Astrocyte (in vitro differentiated cells and primary cell): ENCODE measurements around the gene ME1. TPM values are rescaled to one million over a fixed set of nuclear protein-coding genes. Genes with fewer than 3 reads are reported as not detected.

Source experiments
- DNase-seq: peaks from one replicate; pipeline ENCODE4 v3.0.0-alpha.2; 2010; ENCODE audit warnings: low read depth
- FAIRE-seq: peaks from 2 replicates; lab custom pipeline; 2011; peaks lifted over from hg19 to GRCh38; lab: Jason Lieb, UNC
- H2AFZ ChIP-seq: 2 replicates; pipeline ENCODE4 v1.6.0; 2012; ENCODE audit warnings: low read depth, low read length, inconsistent platforms
- H3K27ac ChIP-seq: 2 replicates; pipeline ENCODE4 v1.5.1; 2011; ENCODE audit warnings: low read depth, low read length, inconsistent platforms
- H3K27me3 ChIP-seq: 2 replicates; pipeline ENCODE4 v1.6.0; 2011; ENCODE audit warnings: low read length, inconsistent platforms; ENCODE audit not compliant: insufficient read depth
- H3K36me3 ChIP-seq: 2 replicates; pipeline ENCODE4 v1.5.1; 2011; ENCODE audit warnings: low read length, inconsistent platforms; ENCODE audit not compliant: insufficient read depth
- H3K4me1 ChIP-seq: 2 replicates; pipeline ENCODE4 v1.5.1; 2011; ENCODE audit warnings: low read length, inconsistent platforms; ENCODE audit not compliant: insufficient read depth
- H3K4me2 ChIP-seq: 2 replicates; pipeline ENCODE4 v1.6.0; 2012; ENCODE audit warnings: low read length, inconsistent platforms
- H3K4me3 ChIP-seq: 2 replicates; pipeline ENCODE4 v1.5.1; 2011; ENCODE audit warnings: low read depth, mild to moderate bottlenecking, low read length, inconsistent platforms; ENCODE audit not compliant: insufficient read depth
- H3K79me2 ChIP-seq: 2 replicates; pipeline ENCODE4 v1.6.0; 2012; ENCODE audit warnings: mild to moderate bottlenecking, low read length, inconsistent platforms; ENCODE audit not compliant: insufficient read depth
- H3K9ac ChIP-seq: 2 replicates; pipeline ENCODE4 v1.6.0; 2012; ENCODE audit warnings: mild to moderate bottlenecking, low read length, inconsistent platforms
- H3K9me3 ChIP-seq: 2 replicates; pipeline ENCODE4 v1.5.1; 2012; ENCODE audit warnings: low read depth, mild to moderate bottlenecking, low read length, inconsistent platforms; ENCODE audit not compliant: insufficient read depth
- H4K20me1 ChIP-seq: 2 replicates; pipeline ENCODE4 v1.6.0; 2012; ENCODE audit warnings: low read length, inconsistent platforms; ENCODE audit not compliant: insufficient read depth
- H3K27ac Mint-ChIP-seq: one replicate; pipeline ENCODE4 v1.8.0; 2021; ENCODE audit warnings: mild to moderate bottlenecking, mixed read lengths; ENCODE audit not compliant: unreplicated experiment
- H3K27me3 Mint-ChIP-seq: one replicate; pipeline ENCODE4 v1.8.0; 2021; ENCODE audit warnings: low read depth, mixed read lengths; ENCODE audit not compliant: unreplicated experiment
- H3K36me3 Mint-ChIP-seq: one replicate; pipeline ENCODE4 v1.8.0; 2021; ENCODE audit warnings: low read depth, mixed read lengths; ENCODE audit not compliant: unreplicated experiment
- H3K4me1 Mint-ChIP-seq: one replicate; pipeline ENCODE4 v1.8.0; 2021; ENCODE audit warnings: low read depth, mixed read lengths; ENCODE audit not compliant: unreplicated experiment
- H3K4me3 Mint-ChIP-seq: one replicate; pipeline ENCODE4 v1.8.0; 2021; ENCODE audit warnings: mild to moderate bottlenecking, moderate library complexity, mixed read lengths; ENCODE audit not compliant: unreplicated experiment
- H3K9me3 Mint-ChIP-seq: one replicate; pipeline ENCODE4 v1.8.0; 2021; ENCODE audit warnings: mild to moderate bottlenecking, mixed read lengths; ENCODE audit not compliant: unreplicated experiment
- EZH2 ChIP-seq: IDR thresholded peaks from 2 replicates; pipeline ENCODE4 v1.6.1; 2012; ENCODE audit warnings: mild to moderate bottlenecking, low read length, inconsistent platforms; ENCODE audit not compliant: insufficient read depth
- total RNA-seq: library from RNA; stranded (reverse); gene quantifications from 2 replicates; pipeline ENCODE4 v1.2.1, GENCODE V29; 2021
- TF ChIP-seq, protein P1 (sequence below): IDR thresholded peaks from 2 replicates; pipeline ENCODE4 v1.5.1; 2011; ENCODE audit warnings: low read depth, mild to moderate bottlenecking, inconsistent platforms, low read length, moderate library complexity; ENCODE audit not compliant: insufficient read depth

Gene ME1
- total RNA-seq, 1 donor from 2014 or later: 38.5 TPM

DNA sequence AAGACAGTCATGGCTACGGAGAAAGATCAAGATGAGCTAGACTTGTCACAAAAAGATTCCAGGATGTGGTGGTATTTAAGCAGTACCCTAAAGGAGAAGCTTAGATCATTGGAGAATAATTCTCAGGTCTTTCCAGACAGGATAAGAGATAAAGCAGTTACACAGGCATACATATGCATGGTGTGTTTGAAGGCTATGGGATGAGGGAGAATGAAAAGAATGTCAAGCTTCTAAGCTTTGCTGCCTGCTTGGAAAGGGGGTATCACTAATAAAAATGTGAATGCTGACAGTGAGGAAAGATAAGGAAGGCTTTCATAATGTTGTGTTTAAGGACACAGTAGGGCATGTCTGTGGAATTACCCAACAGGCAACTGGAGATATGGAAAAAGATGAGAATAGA lies 209.6 kb downstream of the ME1 start:
- DNase-seq (peak; percentile 59), FAIRE-seq (no peak)
- no peak for TF ChIP-seq EZH2
- TF ChIP-seq, protein P1, sequence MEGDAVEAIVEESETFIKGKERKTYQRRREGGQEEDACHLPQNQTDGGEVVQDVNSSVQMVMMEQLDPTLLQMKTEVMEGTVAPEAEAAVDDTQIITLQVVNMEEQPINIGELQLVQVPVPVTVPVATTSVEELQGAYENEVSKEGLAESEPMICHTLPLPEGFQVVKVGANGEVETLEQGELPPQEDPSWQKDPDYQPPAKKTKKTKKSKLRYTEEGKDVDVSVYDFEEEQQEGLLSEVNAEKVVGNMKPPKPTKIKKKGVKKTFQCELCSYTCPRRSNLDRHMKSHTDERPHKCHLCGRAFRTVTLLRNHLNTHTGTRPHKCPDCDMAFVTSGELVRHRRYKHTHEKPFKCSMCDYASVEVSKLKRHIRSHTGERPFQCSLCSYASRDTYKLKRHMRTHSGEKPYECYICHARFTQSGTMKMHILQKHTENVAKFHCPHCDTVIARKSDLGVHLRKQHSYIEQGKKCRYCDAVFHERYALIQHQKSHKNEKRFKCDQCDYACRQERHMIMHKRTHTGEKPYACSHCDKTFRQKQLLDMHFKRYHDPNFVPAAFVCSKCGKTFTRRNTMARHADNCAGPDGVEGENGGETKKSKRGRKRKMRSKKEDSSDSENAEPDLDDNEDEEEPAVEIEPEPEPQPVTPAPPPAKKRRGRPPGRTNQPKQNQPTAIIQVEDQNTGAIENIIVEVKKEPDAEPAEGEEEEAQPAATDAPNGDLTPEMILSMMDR: no peak
- no peak overlapping the region for H3K27ac ChIP-seq
- H3K9me3 Mint-ChIP-seq: no peaks in the 10 kb centered on the region
- H3K36me3 ChIP-seq: no peaks in the 10 kb centered on the region
- no peak overlapping the region for H3K9ac ChIP-seq
- H3K4me3 Mint-ChIP-seq: no peak overlapping the region
- no peaks in the 10 kb centered on the region for H4K20me1 ChIP-seq
- peaks cover 17% of the 10 kb centered on the region for H3K4me1 Mint-ChIP-seq
- H3K36me3 Mint-ChIP-seq: peaks cover 4% of the 10 kb centered on the region
- no peak overlapping the region for H3K4me2 ChIP-seq
- no peaks in the 10 kb centered on the region for H3K4me1 ChIP-seq
- H3K27me3 ChIP-seq: no peaks in the 10 kb centered on the region
- no peaks in the 10 kb centered on the region for H3K9me3 ChIP-seq
- H3K27me3 Mint-ChIP-seq: no peaks in the 10 kb centered on the region
- peak overlapping the region; percentile 26 for H3K27ac Mint-ChIP-seq
- no peak overlapping the region for H3K4me3 ChIP-seq
- no peak overlapping the region for H2AFZ ChIP-seq
- no peaks in the 10 kb centered on the region for H3K79me2 ChIP-seq

DNA sequence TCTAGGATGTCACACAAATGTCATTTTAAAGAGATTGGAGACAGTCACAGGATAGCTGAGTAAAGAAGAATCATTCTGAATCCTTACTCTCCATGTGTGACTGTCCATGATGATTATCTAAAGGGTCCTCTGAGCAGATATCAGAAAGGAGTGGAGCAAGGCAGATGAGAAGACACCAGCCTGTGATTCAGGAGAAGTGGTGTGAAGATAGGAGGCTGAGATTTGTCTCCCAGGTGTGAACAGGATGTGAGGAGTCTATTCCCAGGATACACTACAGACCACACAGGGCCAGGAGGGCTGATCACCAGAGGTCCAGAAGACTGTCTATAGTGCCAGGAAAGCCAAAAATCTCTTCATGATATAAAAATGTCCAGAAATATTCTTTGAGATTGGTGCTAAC lies 210.7 kb downstream of the ME1 start:
- peak; percentile 9 for FAIRE-seq
- no peak overlapping the region for H3K27ac Mint-ChIP-seq

DNA sequence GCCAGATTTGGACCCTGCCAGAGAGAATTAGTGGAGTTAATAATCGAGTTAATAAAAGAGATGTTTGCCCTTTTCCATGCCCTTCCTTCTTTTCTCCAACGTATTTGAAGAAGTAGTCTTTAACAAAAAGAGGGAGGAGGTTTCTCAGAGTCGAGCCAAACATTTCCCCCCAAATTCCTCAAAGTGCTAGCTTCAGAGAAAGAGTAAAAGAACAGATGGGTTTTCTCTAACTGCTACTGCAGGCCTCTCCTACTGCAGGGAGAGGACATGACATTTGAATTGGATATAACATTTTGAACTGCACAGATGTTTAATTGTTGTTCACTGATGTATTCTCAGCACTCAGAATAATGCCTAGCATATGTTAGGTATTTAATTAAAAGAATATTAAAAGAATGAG lies 212.2 kb downstream of the ME1 start:
- H3K9me3 Mint-ChIP-seq: no peaks in the 10 kb centered on the region
- no peak for DNase-seq
- H3K4me1 Mint-ChIP-seq: peaks cover 18% of the 10 kb centered on the region
- no peak overlapping the region for H3K4me3 Mint-ChIP-seq
- H4K20me1 ChIP-seq: no peaks in the 10 kb centered on the region
- H3K27me3 Mint-ChIP-seq: no peaks in the 10 kb centered on the region
- H3K4me1 ChIP-seq: peaks cover 6% of the 10 kb centered on the region
- TF ChIP-seq, protein P1: no peak
- TF ChIP-seq EZH2: no peak
- no peaks in the 10 kb centered on the region for H3K9me3 ChIP-seq
- no peaks in the 10 kb centered on the region for H3K36me3 ChIP-seq
- H3K4me2 ChIP-seq: no peak overlapping the region
- FAIRE-seq: no peak
- H3K27ac Mint-ChIP-seq: no peak overlapping the region
- H3K27me3 ChIP-seq: no peaks in the 10 kb centered on the region
- no peak overlapping the region for H3K27ac ChIP-seq
- H2AFZ ChIP-seq: no peak overlapping the region
- no peak overlapping the region for H3K9ac ChIP-seq
- no peak overlapping the region for H3K4me3 ChIP-seq
- peaks cover 4% of the 10 kb centered on the region for H3K36me3 Mint-ChIP-seq
- no peaks in the 10 kb centered on the region for H3K79me2 ChIP-seq

More for the DNA sequence above, 210.7 kb downstream of the ME1 start:
- H3K9me3 ChIP-seq: no peaks in the 10 kb centered on the region
- Mint-ChIP-seq H3K4me3 (no peak overlapping the region), H3K4me1 (peaks cover 18% of the 10 kb centered on the region), H3K27me3 (no peaks in the 10 kb centered on the region), H3K9me3 (no peaks in the 10 kb centered on the region), H3K36me3 (peaks cover 4% of the 10 kb centered on the region)
- no peaks in the 10 kb centered on the region for H3K27me3 ChIP-seq
- no peaks in the 10 kb centered on the region for H3K79me2 ChIP-seq
- no peak overlapping the region for H3K9ac ChIP-seq
- no peaks in the 10 kb centered on the region for H4K20me1 ChIP-seq
- TF ChIP-seq EZH2: no peak
- TF ChIP-seq, protein P1: no peak
- H3K36me3 ChIP-seq: no peaks in the 10 kb centered on the region
- H2AFZ ChIP-seq: no peak overlapping the region
- no peak overlapping the region for H3K4me2 ChIP-seq
- H3K4me3 ChIP-seq: no peak overlapping the region
- no peak for DNase-seq
- peaks cover 4% of the 10 kb centered on the region for H3K4me1 ChIP-seq
- no peak overlapping the region for H3K27ac ChIP-seq
